ENCODE data around the gene ENPEP. TPM values are rescaled to one million over a fixed set of nuclear protein-coding genes. Genes with fewer than 3 reads are reported as not detected.

Gene ENPEP
- total RNA-seq, 2 experiments from 2014 or later: 0.21 TPM; not detected in 1

- no peaks in the 10 kb centered on the region for H3K36me3 ChIP-seq (ENCODE audit: insufficient read depth, low read length)
- H2AFZ ChIP-seq (ENCODE audit: low read length): no peak overlapping the region
- H3K27ac ChIP-seq (ENCODE audit: low read depth, low read length, poor library complexity, severe bottlenecking): no peak overlapping the region
- H3K9me3 ChIP-seq (ENCODE audit: low read length): no peaks in the 10 kb centered on the region
- no peaks in the 10 kb centered on the region for H3K9me2 ChIP-seq (ENCODE audit: insufficient read depth, low read length)
- no TSS peak for BruUV-seq (replicated peaks)
- no peak overlapping the region for H3K4me3 ChIP-seq (ENCODE audit: low read depth, low read length, poor library complexity, severe bottlenecking)
- H3K79me2 ChIP-seq (ENCODE audit: insufficient read depth, low read depth, low read length): no peaks in the 10 kb centered on the region
- H3K4me1 ChIP-seq (ENCODE audit: insufficient read depth, low read length, poor library complexity, severe bottlenecking): no peaks in the 10 kb centered on the region
- H4K20me1 ChIP-seq (ENCODE audit: insufficient read depth, low read length): no peaks in the 10 kb centered on the region
- DNase-seq (ENCODE audit: low spot score): no peak
- intact Hi-C loops (cut with micrococcal nuclease; ENCODE audit: unreplicated experiment): no loop called here
- no peak overlapping the region for H3K4me2 ChIP-seq (ENCODE audit: low read length)
- ChIA-PET CTCF (ENCODE audit: unreplicated experiment) (no interaction called here), POLR2A (no interaction called here)
- TF ChIP-seq CTCF (conservative IDR thresholded peaks at IDR 0.05; ENCODE audit: low read length): no peak
Observed at GRCh38 chr4:110505440-110505839, 29.5 kb downstream of the ENPEP start.

- Histone ChIP-seq H3K27ac (ENCODE audit: low read depth, low read length, poor library complexity, severe bottlenecking) (no peak overlapping the region), H3K79me2 (ENCODE audit: insufficient read depth, low read depth, low read length) (no peaks in the 10 kb centered on the region), H2AFZ (ENCODE audit: low read length) (no peak overlapping the region), H3K9me2 (ENCODE audit: insufficient read depth, low read length) (no peaks in the 10 kb centered on the region), H3K4me2 (ENCODE audit: low read length) (no peak overlapping the region), H3K36me3 (ENCODE audit: insufficient read depth, low read length) (no peaks in the 10 kb centered on the region), H3K9me3 (ENCODE audit: low read length) (no peaks in the 10 kb centered on the region), H3K4me1 (ENCODE audit: insufficient read depth, low read length, poor library complexity, severe bottlenecking) (no peaks in the 10 kb centered on the region), H4K20me1 (ENCODE audit: insufficient read depth, low read length) (no peaks in the 10 kb centered on the region), H3K4me3 (ENCODE audit: low read depth, low read length, poor library complexity, severe bottlenecking) (no peak overlapping the region)
- BruUV-seq (replicated peaks): no TSS peak
- CTCF ChIA-PET (ENCODE audit: unreplicated experiment): interaction anchor here (1.7 kb wide), 1 partner anchor 9 kb away, joined by 4 read pairs; no protein-coding TSS in a partner anchor
- POLR2A ChIA-PET: interaction anchor here (0.8 to 1.3 kb wide), 3 partner anchors 9 to 499 kb away, joined by 3 to 5 read pairs (median 3); no protein-coding TSS in a partner anchor
- DNase-seq (ENCODE audit: low spot score): no peak
- peak; percentile 56 for TF ChIP-seq CTCF (conservative IDR thresholded peaks at IDR 0.05; ENCODE audit: low read length)
- TF ChIP-seq EZH2phosphoT487 (IDR thresholded peaks at IDR 0.05; ENCODE audit: borderline replicate concordance, low read depth, low read length): no peak
- intact Hi-C loops (cut with micrococcal nuclease; ENCODE audit: unreplicated experiment): no loop called here
Observed at GRCh38 chr4:110508827-110509710, 33.1 kb downstream of the ENPEP start.

- CTCF ChIA-PET (ENCODE audit: unreplicated experiment): interaction anchor here (0.5 to 1.7 kb wide), 3 partner anchors 10 to 504 kb away, joined by 3 to 4 read pairs (median 3); no protein-coding TSS in a partner anchor
- Histone ChIP-seq H4K20me1 (ENCODE audit: insufficient read depth, low read length) (no peaks in the 10 kb centered on the region), H3K4me1 (ENCODE audit: insufficient read depth, low read length, poor library complexity, severe bottlenecking) (peaks cover 3% of the 10 kb centered on the region), H3K4me2 (ENCODE audit: low read length) (no peak overlapping the region), H3K79me2 (ENCODE audit: insufficient read depth, low read depth, low read length) (no peaks in the 10 kb centered on the region), H2AFZ (ENCODE audit: low read length) (no peak overlapping the region), H3K4me3 (ENCODE audit: low read depth, low read length, poor library complexity, severe bottlenecking) (no peak overlapping the region), H3K36me3 (ENCODE audit: insufficient read depth, low read length) (no peaks in the 10 kb centered on the region), H3K9me2 (ENCODE audit: insufficient read depth, low read length) (no peaks in the 10 kb centered on the region), H3K9me3 (ENCODE audit: low read length) (no peaks in the 10 kb centered on the region), H3K27ac (ENCODE audit: low read depth, low read length, poor library complexity, severe bottlenecking) (no peak overlapping the region)
- no TSS peak for BruUV-seq (replicated peaks)
- intact Hi-C loops (cut with micrococcal nuclease; ENCODE audit: unreplicated experiment): loop anchor here (2.0 to 10.0 kb wide), 2 partner anchors 195 to 315 kb away; partner anchors contain the start of gene ELOVL6
- TF ChIP-seq EZH2phosphoT487 (IDR thresholded peaks at IDR 0.05; ENCODE audit: borderline replicate concordance, low read depth, low read length) (no peak), CTCF (conservative IDR thresholded peaks at IDR 0.05; ENCODE audit: low read length) (no peak)
- POLR2A ChIA-PET: interaction anchor here (0.6 to 0.8 kb wide), 4 partner anchors 414 to 954 kb away, joined by 3 to 6 read pairs (median 4); no protein-coding TSS in a partner anchor
- no peak for DNase-seq (ENCODE audit: low spot score)
Observed at GRCh38 chr4:110510277-110510676, 34.3 kb downstream of the ENPEP start.
